Bronchial epithelial cell (primary cell): ENCODE measurements around the gene SLC35F4. TPM values are rescaled to one million over a fixed set of nuclear protein-coding genes. Genes with fewer than 3 reads are reported as not detected.

Experiments
- DNase-seq: peaks from one replicate; pipeline ENCODE4 v3.0.0-alpha.2; 2010; ENCODE audit warnings: low read depth
- FAIRE-seq: peaks from 2 replicates; lab custom pipeline; 2011; peaks lifted over from hg19 to GRCh38; lab: Jason Lieb, UNC
- H3K27me3 ChIP-seq: 2 replicates; pipeline ENCODE4 v1.5.1; 2011; ENCODE audit warnings: low read length; ENCODE audit not compliant: control insufficient read depth, insufficient read depth
- H3K36me3 ChIP-seq: 2 replicates; pipeline ENCODE4 v1.5.1; 2011; ENCODE audit warnings: low read length; ENCODE audit not compliant: control insufficient read depth, insufficient read depth
- H3K4me3 ChIP-seq: 2 replicates; pipeline ENCODE4 v1.5.1; 2011; ENCODE audit warnings: mild to moderate bottlenecking, low read depth, low read length, control low read depth
- CTCF ChIP-seq: IDR thresholded peaks from 2 replicates; pipeline ENCODE4 v1.5.1; 2011; ENCODE audit warnings: mild to moderate bottlenecking, moderate library complexity, low read length, control low read depth, inconsistent platforms; ENCODE audit not compliant: insufficient read depth, severe bottlenecking
- total RNA-seq: library from RNA; depleted of rRNA; stranded (reverse); fragments of >200 nt; gene quantifications from 2 replicates; pipeline ENCODE4 v1.2.1, GENCODE V29; 2014

The SLC35F4 gene
- total RNA-seq, 1 donor from 2014 or later: not detected

- no peak for DNase-seq
- H3K4me3 ChIP-seq: no peak overlapping the region
- H3K36me3 ChIP-seq: no peaks in the 10 kb centered on the region
- TF ChIP-seq CTCF: no peak
- H3K27me3 ChIP-seq: no peaks in the 10 kb centered on the region
- FAIRE-seq: no peak
Measured at GRCh38 chr14:57640036-57640435, 225.9 kb downstream of the SLC35F4 start.

- no peaks in the 10 kb centered on the region for H3K36me3 ChIP-seq
- TF ChIP-seq CTCF: no peak
- H3K4me3 ChIP-seq: no peak overlapping the region
- no peak for DNase-seq
- H3K27me3 ChIP-seq: no peaks in the 10 kb centered on the region
- no peak for FAIRE-seq
Measured at GRCh38 chr14:57637901-57638300, 228.0 kb downstream of the SLC35F4 start.

- no peak for TF ChIP-seq CTCF
- FAIRE-seq: no peak
Measured at GRCh38 chr14:57634335-57634734, 231.6 kb downstream of the SLC35F4 start.

GRCh38 chr14:57632649-57633048 lies 233.2 kb downstream of the SLC35F4 start:
- FAIRE-seq: no peak
- no peak for DNase-seq
- TF ChIP-seq CTCF: no peak
- no peaks in the 10 kb centered on the region for H3K27me3 ChIP-seq
- no peaks in the 10 kb centered on the region for H3K36me3 ChIP-seq
- H3K4me3 ChIP-seq: no peak overlapping the region

More at GRCh38 chr14:57634335-57634734, 231.6 kb downstream of the SLC35F4 start:
- DNase-seq: peak; percentile 4
- H3K27me3 ChIP-seq: no peaks in the 10 kb centered on the region
- no peak overlapping the region for H3K4me3 ChIP-seq
- H3K36me3 ChIP-seq: no peaks in the 10 kb centered on the region

GRCh38 chr14:57617510-57617909 lies 248.4 kb downstream of the SLC35F4 start:
- FAIRE-seq: no peak
- no peak for TF ChIP-seq CTCF
- DNase-seq: no peak

GRCh38 chr14:57612946-57613345 lies 252.9 kb downstream of the SLC35F4 start:
- DNase-seq: no peak
- no peak overlapping the region for H3K4me3 ChIP-seq
- FAIRE-seq: no peak
- no peaks in the 10 kb centered on the region for H3K36me3 ChIP-seq
- TF ChIP-seq CTCF: no peak
- no peaks in the 10 kb centered on the region for H3K27me3 ChIP-seq

More at GRCh38 chr14:57617510-57617909, 248.4 kb downstream of the SLC35F4 start:
- no peaks in the 10 kb centered on the region for H3K27me3 ChIP-seq
- H3K36me3 ChIP-seq: no peaks in the 10 kb centered on the region
- H3K4me3 ChIP-seq: no peak overlapping the region
